Measurements from ENCODE around the gene MYOCD. TPM values are rescaled to one million over a fixed set of nuclear protein-coding genes. Genes with fewer than 3 reads are reported as not detected.

MYOCD gene
- total RNA-seq, 4 donors from 2014 or later = 0.29 to 1.9 (median 0.98) TPM

DNA sequence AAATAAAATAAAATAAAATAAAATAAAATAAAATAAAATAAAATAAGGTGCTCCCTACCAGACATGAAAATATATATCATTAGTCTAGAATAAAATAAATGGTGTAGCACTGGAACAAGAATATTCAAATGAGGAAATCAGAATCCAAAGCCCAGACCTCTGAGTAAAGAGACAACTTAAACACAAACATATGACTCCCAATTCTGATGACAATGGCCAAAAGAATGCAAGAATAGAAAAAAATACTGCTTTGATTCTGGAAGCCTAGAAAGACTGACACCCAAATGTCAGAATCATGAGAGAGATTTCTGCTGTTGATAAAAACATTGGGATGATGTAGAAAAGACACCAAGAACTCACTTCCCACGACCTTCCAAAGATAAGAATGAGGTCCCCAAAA lies 27.9 kb downstream of the MYOCD start:
- no peak overlapping the region for H3K27ac ChIP-seq
- intact Hi-C loops (cut with DNase I) = no loop called here
- H3K9me3 ChIP-seq = no peaks in the 10 kb centered on the region
- no peak overlapping the region for H3K4me3 ChIP-seq (replicated peaks in 1 of 3)
- DNase-seq = no peak
- WGBS, 2 donors = 64 to 75% methylated on average over 1 of the region's 1 CpG
- H3K4me1 ChIP-seq = no peaks in the 10 kb centered on the region
- TF ChIP-seq, protein P1, sequence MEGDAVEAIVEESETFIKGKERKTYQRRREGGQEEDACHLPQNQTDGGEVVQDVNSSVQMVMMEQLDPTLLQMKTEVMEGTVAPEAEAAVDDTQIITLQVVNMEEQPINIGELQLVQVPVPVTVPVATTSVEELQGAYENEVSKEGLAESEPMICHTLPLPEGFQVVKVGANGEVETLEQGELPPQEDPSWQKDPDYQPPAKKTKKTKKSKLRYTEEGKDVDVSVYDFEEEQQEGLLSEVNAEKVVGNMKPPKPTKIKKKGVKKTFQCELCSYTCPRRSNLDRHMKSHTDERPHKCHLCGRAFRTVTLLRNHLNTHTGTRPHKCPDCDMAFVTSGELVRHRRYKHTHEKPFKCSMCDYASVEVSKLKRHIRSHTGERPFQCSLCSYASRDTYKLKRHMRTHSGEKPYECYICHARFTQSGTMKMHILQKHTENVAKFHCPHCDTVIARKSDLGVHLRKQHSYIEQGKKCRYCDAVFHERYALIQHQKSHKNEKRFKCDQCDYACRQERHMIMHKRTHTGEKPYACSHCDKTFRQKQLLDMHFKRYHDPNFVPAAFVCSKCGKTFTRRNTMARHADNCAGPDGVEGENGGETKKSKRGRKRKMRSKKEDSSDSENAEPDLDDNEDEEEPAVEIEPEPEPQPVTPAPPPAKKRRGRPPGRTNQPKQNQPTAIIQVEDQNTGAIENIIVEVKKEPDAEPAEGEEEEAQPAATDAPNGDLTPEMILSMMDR (IDR thresholded peaks at IDR 0.05) = no peak
- no peak for TF ChIP-seq POLR2A (IDR thresholded peaks at IDR 0.05)
- no peaks in the 10 kb centered on the region for H3K36me3 ChIP-seq
- H3K27me3 ChIP-seq = no peaks in the 10 kb centered on the region

- DNase-seq = no peak
- 63 to 70% methylated on average over 4 of the region's 4 CpGs for WGBS, 2 donors
- H3K36me3 ChIP-seq = no peaks in the 10 kb centered on the region
- TF ChIP-seq, protein P1 (IDR thresholded peaks at IDR 0.05) = no peak
- no peak for TF ChIP-seq POLR2A (IDR thresholded peaks at IDR 0.05)
- H3K4me3 ChIP-seq (replicated peaks in 1 of 3) = no peak overlapping the region
- intact Hi-C loops (cut with DNase I) = no loop called here
- H3K4me1 ChIP-seq = peaks cover 0 to 5% of the 10 kb centered on the region in 2 donors
- no peak overlapping the region for H3K27ac ChIP-seq
- no peaks in the 10 kb centered on the region for H3K9me3 ChIP-seq
- no peaks in the 10 kb centered on the region for H3K27me3 ChIP-seq
Measured at GRCh38 chr17:12706070-12706469, 40.4 kb downstream of the MYOCD start.

- TF ChIP-seq POLR2A (IDR thresholded peaks at IDR 0.05) = no peak
- TF ChIP-seq, protein P1 (IDR thresholded peaks at IDR 0.05) = no peak
- intact Hi-C loops (cut with DNase I) = no loop called here
- H3K4me1 ChIP-seq = peaks cover 0 to 12% of the 10 kb centered on the region in 2 donors
- H3K4me3 ChIP-seq (replicated peaks in 1 of 3) = no peak overlapping the region
- H3K27ac ChIP-seq = no peak overlapping the region
- no peak for DNase-seq
- no peaks in the 10 kb centered on the region for H3K27me3 ChIP-seq
- H3K36me3 ChIP-seq = no peaks in the 10 kb centered on the region
- H3K9me3 ChIP-seq = no peaks in the 10 kb centered on the region
Measured at GRCh38 chr17:12709063-12709462, 43.4 kb downstream of the MYOCD start.

DNA sequence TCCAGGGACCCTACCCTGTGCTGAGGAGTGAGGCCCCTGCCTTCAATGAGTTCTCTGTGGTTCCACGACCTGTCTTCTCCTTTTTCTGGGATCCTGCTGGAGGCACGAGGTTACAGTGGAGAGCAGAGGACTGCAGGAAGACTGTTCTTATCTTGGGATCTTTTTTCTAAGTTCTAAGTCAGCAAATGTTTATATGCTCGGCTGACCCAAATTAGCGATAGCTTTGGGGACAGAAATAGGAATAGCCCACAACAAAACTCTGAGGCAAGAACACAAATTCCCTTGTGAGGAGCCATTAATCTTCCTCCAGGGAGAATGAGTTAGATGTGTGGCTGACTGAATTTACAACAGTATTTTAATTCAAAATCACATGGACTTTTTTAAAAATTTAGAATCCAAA lies 46.7 kb downstream of the MYOCD start:
- H3K4me3 ChIP-seq (replicated peaks in 1 of 3) = no peak overlapping the region
- WGBS, 2 donors = 62% methylated on average over 4 of the region's 4 CpGs
- H3K9me3 ChIP-seq = no peaks in the 10 kb centered on the region
- no peak overlapping the region for H3K27ac ChIP-seq
- no peak for TF ChIP-seq POLR2A (IDR thresholded peaks at IDR 0.05)
- TF ChIP-seq, protein P1 (IDR thresholded peaks at IDR 0.05) = no peak
- no peak for DNase-seq
- no peaks in the 10 kb centered on the region for H3K36me3 ChIP-seq
- intact Hi-C loops (cut with DNase I) = no loop called here
- peaks cover 0 to 7% of the 10 kb centered on the region in 2 donors for H3K4me1 ChIP-seq
- no peaks in the 10 kb centered on the region for H3K27me3 ChIP-seq

DNA sequence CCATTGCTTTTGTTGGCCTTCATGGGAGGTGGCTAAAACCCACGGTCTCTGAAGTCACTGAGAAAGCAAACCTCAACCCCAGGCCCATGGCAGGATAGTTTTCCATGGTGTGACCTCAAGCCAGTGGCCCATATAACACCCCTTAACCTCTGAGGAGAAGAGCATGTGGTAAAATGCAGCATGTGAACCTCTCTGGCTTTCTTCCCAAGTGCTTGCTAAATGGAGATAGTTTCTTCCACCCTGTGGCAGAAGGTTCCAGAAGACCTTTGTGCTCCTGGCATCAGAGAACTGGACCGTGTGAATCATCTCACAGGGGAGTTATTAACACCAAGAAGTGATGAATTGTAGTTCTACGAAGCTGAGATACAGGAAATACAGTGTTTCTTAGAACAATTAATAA lies 47.3 kb downstream of the MYOCD start:
- no peaks in the 10 kb centered on the region for H3K27me3 ChIP-seq
- peaks cover 0 to 7% of the 10 kb centered on the region in 2 donors for H3K4me1 ChIP-seq
- WGBS, 2 donors = 51 to 54% methylated on average over 3 of the region's 3 CpGs
- no peaks in the 10 kb centered on the region for H3K9me3 ChIP-seq
- no peaks in the 10 kb centered on the region for H3K36me3 ChIP-seq
- TF ChIP-seq POLR2A (IDR thresholded peaks at IDR 0.05) = no peak
- TF ChIP-seq, protein P1 (IDR thresholded peaks at IDR 0.05) = no peak
- intact Hi-C loops (cut with DNase I) = no loop called here
- H3K4me3 ChIP-seq (replicated peaks in 1 of 3) = no peak overlapping the region
- no peak overlapping the region for H3K27ac ChIP-seq
- no peak for DNase-seq
